H1 (cell line): ENCODE results near the gene NDUFB5. TPM values are rescaled to one million over a fixed set of nuclear protein-coding genes. Genes with fewer than 3 reads are reported as not detected.

ENCODE experiments used
- CTCF ChIA-PET: fragments of 300-600 bp; sonication (Branson Sonifier 250); formaldehyde crosslinking; loops from one replicate; lab custom pipeline; 2021; ENCODE audit not compliant: partially characterized antibody; lab: Charles Lee
- POLR2A ChIA-PET: fragments of 300-600 bp; sonication (Branson Sonifier 250); formaldehyde crosslinking; loops from one replicate; lab custom pipeline; 2021; ENCODE audit warnings: inconsistent platforms; ENCODE audit not compliant: partially characterized antibody; lab: Charles Lee
- DNase-seq, 2 experiments: peaks; one replicate each; pipeline versions ENCODE4 v3.0.0 to v3.0.0-alpha.2; 2010 to 2022; ENCODE audit warnings: low spot score in 2 of 2, low read depth in 1 of 2, mixed read lengths in 1 of 2
- FAIRE-seq: peaks from 2 replicates; lab custom pipeline; 2011; peaks lifted over from hg19 to GRCh38; lab: Jason Lieb, UNC
- H2AFZ ChIP-seq: 2 replicates; pipeline ENCODE4 v1.8.1; 2012; ENCODE audit warnings: low read length, inconsistent platforms
- H2AK5ac ChIP-seq: 2 replicates; pipeline ENCODE4 v1.6.1; 2013; ENCODE audit warnings: low read depth, low read length
- H2BK120ac ChIP-seq: replicated peaks from 2 replicates; pipeline ENCODE3; 2013; ENCODE audit warnings: low read depth, low read length, inconsistent platforms
- H2BK12ac ChIP-seq: 2 replicates; pipeline ENCODE4 v1.6.1; 2013; ENCODE audit warnings: low read depth, low read length
- H2BK15ac ChIP-seq: 2 replicates; pipeline ENCODE4 v1.6.1; 2013; ENCODE audit warnings: low read length
- H2BK20ac ChIP-seq: 2 replicates; pipeline ENCODE4 v1.6.1; 2013; ENCODE audit warnings: low read length
- H2BK5ac ChIP-seq: 2 replicates; pipeline ENCODE4 v1.6.1; 2013; ENCODE audit warnings: low read depth, low read length
- H3K14ac ChIP-seq: 2 replicates; pipeline ENCODE4 v1.6.1; 2013; ENCODE audit warnings: inconsistent platforms; ENCODE audit not compliant: insufficient read length
- H3K18ac ChIP-seq: 2 replicates; pipeline ENCODE4 v1.6.1; 2013; ENCODE audit warnings: low read length; ENCODE audit errors: extremely low read depth
- H3K23ac ChIP-seq: 2 replicates; pipeline ENCODE4 v1.6.1; 2013; ENCODE audit warnings: inconsistent platforms; ENCODE audit not compliant: insufficient read length
- H3K23me2 ChIP-seq: 2 replicates; pipeline ENCODE4 v1.6.1; 2013; ENCODE audit warnings: low read depth, low read length
- H3K27ac ChIP-seq: 2 replicates; pipeline ENCODE4 v1.6.1; 2011; ENCODE audit warnings: low read depth, low read length, inconsistent platforms
- H3K27me3 ChIP-seq, 4 experiments: replicated peaks in 1 of 4; 1 replicate in 1 of 4; 2 replicates in 3 of 4; pipeline versions ENCODE4 v1.6.1 to v1.8.1; 2011 to 2013; ENCODE audit warnings: low read length in 3 of 4, mild to moderate bottlenecking in 3 of 4, inconsistent platforms in 2 of 4, mixed read lengths in 2 of 4, moderate library complexity in 1 of 4; ENCODE audit not compliant: control insufficient read depth in 3 of 4, insufficient read depth in 3 of 4; ENCODE audit errors: extremely low read depth in 1 of 4
- H3K36me3 ChIP-seq, 4 experiments: 2 replicates each; pipeline versions ENCODE4 v1.6.1 to v1.8.1; 2011 to 2013; ENCODE audit warnings: mild to moderate bottlenecking in 4 of 4, low read length in 3 of 4, moderate library complexity in 2 of 4, control low read depth in 1 of 4, inconsistent platforms in 1 of 4; ENCODE audit not compliant: insufficient read depth in 4 of 4, control insufficient read depth in 2 of 4
- H3K4ac ChIP-seq: replicated peaks from 2 replicates; pipeline ENCODE3; 2013; ENCODE audit warnings: low read length, low read depth, mixed read lengths, inconsistent platforms; ENCODE audit not compliant: insufficient read length
- H3K4me1 ChIP-seq, 4 experiments: replicated peaks in 1 of 4; 1 replicate in 1 of 4; 2 replicates in 3 of 4; pipeline versions ENCODE4 v1.6.1 to v1.8.1; 2011 to 2013; ENCODE audit warnings: low read length in 3 of 4, inconsistent platforms in 2 of 4, mixed read lengths in 1 of 4; ENCODE audit not compliant: insufficient read depth in 4 of 4, control insufficient read depth in 3 of 4
- H3K4me2 ChIP-seq, 2 experiments: 2 replicates each; pipeline versions ENCODE4 v1.6.1 to v1.8.1; 2011 to 2013; ENCODE audit warnings: low read depth in 2 of 2, low read length in 2 of 2, control low read depth in 1 of 2, inconsistent platforms in 1 of 2, mild to moderate bottlenecking in 1 of 2; ENCODE audit not compliant: insufficient read depth in 1 of 2
- H3K4me3 ChIP-seq, 4 experiments: fragments of 200-600, 300-600 bp in 1 of 4; sonication (generic), shearing (Covaris generic), sonication (Bioruptor Twin) in 1 of 4; 2 replicates each; pipeline versions ENCODE4 v1.5.1 to v1.8.1; 2011 to 2016; ENCODE audit warnings: low read length in 4 of 4, low read depth in 3 of 4, control low read depth in 2 of 4, inconsistent platforms in 2 of 4, mild to moderate bottlenecking in 2 of 4, mixed read lengths in 1 of 4, moderate library complexity in 1 of 4; ENCODE audit not compliant: insufficient read depth in 2 of 4; ENCODE audit errors: extremely low read depth in 1 of 4
- H3K56ac ChIP-seq: replicated peaks from 2 replicates; pipeline ENCODE3; 2013; ENCODE audit warnings: low read depth, mild to moderate bottlenecking, mixed read lengths, low read length, inconsistent platforms; ENCODE audit not compliant: insufficient read length
- H3K79me1 ChIP-seq: 2 replicates; pipeline ENCODE4 v1.6.1; 2013; ENCODE audit warnings: low read depth, low read length, control low read depth
- H3K79me2 ChIP-seq, 2 experiments: 2 replicates each; pipeline versions ENCODE4 v1.6.1 to v1.8.1; 2012 to 2013; ENCODE audit warnings: low read length in 2 of 2, mild to moderate bottlenecking in 2 of 2, inconsistent platforms in 1 of 2; ENCODE audit not compliant: insufficient read depth in 2 of 2, control insufficient read depth in 1 of 2
- H3K9ac ChIP-seq, 4 experiments: replicated peaks in 1 of 4; 1 replicate in 1 of 4; 2 replicates in 3 of 4; pipeline versions ENCODE4 v1.6.1 to v1.8.1; 2011 to 2013; ENCODE audit warnings: low read depth in 3 of 4, low read length in 3 of 4, control low read depth in 2 of 4, mild to moderate bottlenecking in 2 of 4, moderate library complexity in 2 of 4, inconsistent platforms in 1 of 4; ENCODE audit errors: extremely low read depth in 1 of 4
- H3K9me3 ChIP-seq, 2 experiments: 2 replicates each; pipeline versions ENCODE4 v1.6.1 to v1.8.1; 2012 to 2013; ENCODE audit warnings: mild to moderate bottlenecking in 2 of 2, moderate library complexity in 2 of 2, control low read depth in 1 of 2, inconsistent platforms in 1 of 2, low read depth in 1 of 2, low read length in 1 of 2, mixed read lengths in 1 of 2; ENCODE audit not compliant: insufficient read depth in 2 of 2
- H4K20me1 ChIP-seq, 2 experiments: replicated peaks in 1 of 2; 2 replicates each; pipeline versions ENCODE3 to v1.8.1; 2011 to 2013; ENCODE audit warnings: inconsistent platforms in 2 of 2, low read length in 2 of 2, mild to moderate bottlenecking in 1 of 2; ENCODE audit not compliant: insufficient read depth in 2 of 2, control insufficient read depth in 1 of 2
- H4K5ac ChIP-seq: 2 replicates; pipeline ENCODE4 v1.6.1; 2013; ENCODE audit warnings: low read length, low read depth, mixed read lengths, inconsistent platforms; ENCODE audit not compliant: insufficient read length
- H4K8ac ChIP-seq: 2 replicates; pipeline ENCODE4 v1.8.0; 2013; ENCODE audit warnings: mild to moderate bottlenecking, moderate library complexity, low read length, inconsistent platforms; ENCODE audit not compliant: insufficient read depth; ENCODE audit errors: extremely low read depth
- H4K91ac ChIP-seq: replicated peaks from 2 replicates; pipeline ENCODE3; 2013; ENCODE audit warnings: low read length, mixed read lengths, inconsistent platforms; ENCODE audit not compliant: insufficient read length
- BRCA1 ChIP-seq: IDR thresholded peaks from 2 replicates; pipeline ENCODE4 v1.6.1; 2012; ENCODE audit warnings: low read depth, low read length, improper control_type of control experiment
- EZH2 ChIP-seq: fragments of 200-600 bp; sonication (generic); IDR thresholded peaks from 2 replicates; pipeline ENCODE4 v1.7.1; 2012; ENCODE audit warnings: low read depth, mild to moderate bottlenecking, moderate library complexity, low read length, inconsistent platforms; ENCODE audit not compliant: severe bottlenecking
- GABPA ChIP-seq: IDR thresholded peaks from 2 replicates; pipeline ENCODE4 v1.6.1; 2011; ENCODE audit warnings: mild to moderate bottlenecking, low read length, moderate library complexity, borderline replicate concordance; ENCODE audit not compliant: insufficient read depth
- POU5F1 ChIP-seq: IDR thresholded peaks from 2 replicates; pipeline ENCODE4 v1.6.1; 2011; ENCODE audit warnings: low read depth, mild to moderate bottlenecking, low read length, moderate library complexity
- SAP30 ChIP-seq: fragments of 300-600 bp; sonication (generic); IDR thresholded peaks from 2 replicates; pipeline ENCODE4 v1.7.1; 2012; ENCODE audit warnings: low read length, moderate library complexity, mild to moderate bottlenecking, inconsistent platforms; ENCODE audit not compliant: insufficient read depth, insufficient replicate concordance
- SRF ChIP-seq: IDR thresholded peaks from 2 replicates; pipeline ENCODE4 v1.6.1; 2011; ENCODE audit warnings: mild to moderate bottlenecking, low read depth, low read length, moderate library complexity
- WGBS, 2 experiments: shearing (Covaris generic) in 1 of 2; methylation state at CpG; one replicate each; pipeline versions ENCODE4 v1.1.6 to v1.1.7; 2013 to 2015; ENCODE audit warnings: low lambda C conversion rate in 2 of 2, mixed read lengths in 2 of 2, inconsistent platforms in 1 of 2, low coverage in 1 of 2, missing lambda C conversion rate in 1 of 2; ENCODE audit not compliant: insufficient replicate concordance in 2 of 2, insufficient coverage in 1 of 2, insufficient read length in 1 of 2; ENCODE audit errors: extremely low coverage in 1 of 2, missing lambda C conversion rate in 1 of 2; 5-methylcytosine and 5-hydroxymethylcytosine counted together
- polyA plus RNA-seq, 7 experiments: library from polyadenylated mRNA; depleted of rRNA in 3 of 7; stranded (reverse) in 5 of 7; unstranded in 2 of 7; fragments of >200 nt in 5 of 7; fragments of 200-250 nt in 2 of 7; gene quantifications; 1 replicate in 5 of 7; 2 replicates in 1 of 7; 4 replicates in 1 of 7; pipeline versions ENCODE4 v1.2.1 to v1.2.3, GENCODE V29; 2011 to 2013; ENCODE audit warnings: missing spikeins in 2 of 7, mixed read lengths in 2 of 7
- total RNA-seq: library from RNA; stranded (reverse); fragmentation: NEBNext Ultra II Directional; extraction: Animal tissue kit (Norgen Biotek cat#: 25700); gene quantifications from 2 replicates; pipeline ENCODE4 v1.2.1, GENCODE V29; 2021
- TF ChIP-seq, protein P1 (sequence below): IDR thresholded peaks from 2 replicates; pipeline ENCODE4 v1.6.1; 2011; ENCODE audit warnings: low read length, improper control_type of control experiment

Gene NDUFB5
- total and polyA plus RNA-seq, 2 of the 8 experiments (the other 6 are each of a cell fraction or from before 2014, with no cell fraction given) = 46.1 to 85.8 TPM

DNA sequence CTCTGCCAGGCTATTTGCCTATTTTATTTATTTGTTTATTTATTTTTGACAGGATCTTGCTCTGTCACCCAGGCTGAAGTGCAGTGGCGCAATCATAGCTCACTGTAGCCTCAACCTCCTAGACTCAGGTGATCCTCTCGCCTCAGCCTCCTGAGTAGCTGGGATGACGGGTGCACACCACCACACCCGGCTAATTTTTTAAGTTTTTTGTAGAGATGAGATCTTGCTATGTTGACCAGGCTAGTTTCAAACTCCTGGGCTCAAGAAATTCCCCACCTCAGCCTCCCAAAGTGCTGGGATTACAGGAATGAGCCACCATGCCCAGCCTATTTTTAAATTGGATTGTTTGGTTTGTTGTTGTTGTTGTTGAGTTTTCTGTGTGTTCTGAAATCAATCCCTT, 5.5 kb downstream of the NDUFB5 start:
- Histone ChIP-seq H3K14ac (no peak overlapping the region), H2AFZ (no peak overlapping the region), H2BK12ac (no peak overlapping the region), H3K4me1 (no peaks in the 10 kb centered on the region), H2BK20ac (no peak overlapping the region), H3K9me3 (no peaks in the 10 kb centered on the region), H3K23me2 (peaks cover 2% of the 10 kb centered on the region), H3K56ac (no peak overlapping the region), H3K18ac (no peak overlapping the region), H4K5ac (no peak overlapping the region), H3K27me3 (no peaks in the 10 kb centered on the region), H3K36me3 (peaks cover 0 to 4% (median 0%) of the 10 kb centered on the region in 4 experiments; a peak in 1 of 8 replicates), H4K20me1 (no peaks in the 10 kb centered on the region), H2BK5ac (no peak overlapping the region), H4K91ac (no peak overlapping the region), H3K9ac (no peak overlapping the region), H2BK120ac (no peak overlapping the region), H3K23ac (no peak overlapping the region), H3K4ac (no peak overlapping the region), H3K27ac (no peak overlapping the region), H3K4me2 (no peak overlapping the region), H2BK15ac (no peak overlapping the region), H2AK5ac (no peak overlapping the region), H4K8ac (no peak overlapping the region), H3K79me1 (no peaks in the 10 kb centered on the region), H3K79me2 (peaks cover 0 to 16% of the 10 kb centered on the region in 2 experiments; a peak in 2 of 4 replicates), H3K4me3 (no peak overlapping the region)
- CTCF ChIA-PET = interaction anchor here (1.5 kb wide), 1 partner anchor 158 kb away, joined by 3 read pairs; no protein-coding TSS in a partner anchor
- TF ChIP-seq SRF (no peak), EZH2 (no peak), POU5F1 (no peak), BRCA1 (no peak), SAP30 (no peak), GABPA (no peak)
- TF ChIP-seq, protein P1, sequence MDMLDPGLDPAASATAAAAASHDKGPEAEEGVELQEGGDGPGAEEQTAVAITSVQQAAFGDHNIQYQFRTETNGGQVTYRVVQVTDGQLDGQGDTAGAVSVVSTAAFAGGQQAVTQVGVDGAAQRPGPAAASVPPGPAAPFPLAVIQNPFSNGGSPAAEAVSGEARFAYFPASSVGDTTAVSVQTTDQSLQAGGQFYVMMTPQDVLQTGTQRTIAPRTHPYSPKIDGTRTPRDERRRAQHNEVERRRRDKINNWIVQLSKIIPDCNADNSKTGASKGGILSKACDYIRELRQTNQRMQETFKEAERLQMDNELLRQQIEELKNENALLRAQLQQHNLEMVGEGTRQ = no peak
- DNase-seq (no peak), FAIRE-seq (no peak)
- POLR2A ChIA-PET = no interaction called here
- 92% methylated on average over 4 of the region's 4 CpGs; no CpG with 5 or more reads in 1 of the 2 experiments for WGBS, 2 experiments
